AG10803 (cell line): ENCODE measurements around the gene PNPLA7.
"Not testable (repeated sequence)": the region's sequence is repeated elsewhere in the genome, so short reads cannot be mapped to it uniquely, and the experiment has no call there.

Source experiments
- DNase-seq: peaks from one replicate; pipeline ENCODE4 v3.0.0; 2010; ENCODE audit warnings: low read depth
- H3K4me3 ChIP-seq: 2 replicates; pipeline ENCODE4 v1.5.1; 2011; ENCODE audit warnings: mild to moderate bottlenecking, low read length, control low read depth
- TF ChIP-seq, protein P1 (sequence below): conservative IDR thresholded peaks from 2 replicates; pipeline ENCODE4 v1.5.1; 2011; ENCODE audit warnings: mild to moderate bottlenecking, low read length, control low read depth, inconsistent platforms

Gene PNPLA7

DNA sequence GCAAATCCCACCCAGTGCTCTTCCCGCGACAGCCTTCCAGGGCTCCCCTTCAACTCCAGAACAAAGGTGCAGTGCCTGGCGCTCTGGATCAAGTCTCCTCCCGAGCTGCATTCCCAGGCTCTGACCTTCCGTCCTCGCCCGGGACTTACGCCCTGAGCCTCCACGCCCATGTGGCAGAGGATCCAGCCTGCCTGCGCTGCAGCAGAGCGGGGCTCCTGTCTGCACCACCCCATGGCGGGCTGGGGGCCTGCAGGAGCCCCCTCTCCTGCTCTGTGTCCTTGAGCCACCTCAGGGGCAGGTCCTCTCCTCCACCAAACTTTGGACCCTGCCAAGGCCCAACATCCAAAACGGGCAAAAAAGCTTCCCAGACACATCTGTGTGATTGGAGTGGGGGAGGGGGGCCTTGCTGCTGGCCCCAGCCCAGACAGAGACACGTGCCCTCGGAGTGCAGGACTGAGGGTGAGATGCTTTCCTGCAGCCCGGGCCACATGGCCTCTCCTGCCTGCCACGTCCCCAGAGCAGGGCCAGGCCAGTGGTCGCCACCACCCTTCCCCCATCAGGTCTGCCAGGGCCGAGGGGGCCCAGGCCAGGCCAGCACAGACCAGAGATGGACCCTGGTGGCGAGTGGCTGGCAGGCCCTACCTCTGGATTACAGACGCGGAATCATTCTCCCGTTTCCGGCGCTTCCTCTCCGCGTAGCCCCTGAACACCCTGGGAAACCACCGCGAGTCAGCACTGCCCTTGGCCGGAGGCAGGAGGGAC is 95.4 kb downstream of the PNPLA7 start:
- peak; percentile 18 for DNase-seq
- TF ChIP-seq, protein P1, sequence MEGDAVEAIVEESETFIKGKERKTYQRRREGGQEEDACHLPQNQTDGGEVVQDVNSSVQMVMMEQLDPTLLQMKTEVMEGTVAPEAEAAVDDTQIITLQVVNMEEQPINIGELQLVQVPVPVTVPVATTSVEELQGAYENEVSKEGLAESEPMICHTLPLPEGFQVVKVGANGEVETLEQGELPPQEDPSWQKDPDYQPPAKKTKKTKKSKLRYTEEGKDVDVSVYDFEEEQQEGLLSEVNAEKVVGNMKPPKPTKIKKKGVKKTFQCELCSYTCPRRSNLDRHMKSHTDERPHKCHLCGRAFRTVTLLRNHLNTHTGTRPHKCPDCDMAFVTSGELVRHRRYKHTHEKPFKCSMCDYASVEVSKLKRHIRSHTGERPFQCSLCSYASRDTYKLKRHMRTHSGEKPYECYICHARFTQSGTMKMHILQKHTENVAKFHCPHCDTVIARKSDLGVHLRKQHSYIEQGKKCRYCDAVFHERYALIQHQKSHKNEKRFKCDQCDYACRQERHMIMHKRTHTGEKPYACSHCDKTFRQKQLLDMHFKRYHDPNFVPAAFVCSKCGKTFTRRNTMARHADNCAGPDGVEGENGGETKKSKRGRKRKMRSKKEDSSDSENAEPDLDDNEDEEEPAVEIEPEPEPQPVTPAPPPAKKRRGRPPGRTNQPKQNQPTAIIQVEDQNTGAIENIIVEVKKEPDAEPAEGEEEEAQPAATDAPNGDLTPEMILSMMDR, result no peak
- peak overlapping the region; percentile 35 for H3K4me3 ChIP-seq

DNA sequence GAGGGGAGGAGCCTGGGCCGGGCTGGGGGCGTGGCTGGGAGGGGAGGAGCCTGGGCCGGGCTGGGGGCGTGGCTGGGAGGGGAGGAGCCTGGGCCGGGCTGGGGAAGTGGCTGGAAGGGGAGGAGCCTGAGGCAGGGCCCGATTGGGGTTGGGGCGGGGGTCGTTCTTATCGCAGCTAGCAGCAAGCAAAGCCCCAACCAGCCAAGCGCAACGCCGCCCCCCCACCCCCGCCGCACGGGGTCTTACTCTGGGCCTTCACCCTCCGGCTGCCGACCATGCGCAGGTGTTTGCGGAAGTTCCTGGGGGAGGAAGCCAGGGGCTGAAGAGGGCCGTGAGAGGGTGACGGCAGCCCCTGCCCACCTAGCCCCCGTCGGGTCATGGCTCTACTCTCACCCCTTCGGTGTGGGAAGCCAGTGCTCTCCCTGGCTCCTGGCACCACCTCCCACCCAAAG is 96.0 kb downstream of the PNPLA7 start:
- peak overlapping the region; percentile 35 for H3K4me3 ChIP-seq
- DNase-seq, result no peak
- TF ChIP-seq, protein P1, result no peak

DNA sequence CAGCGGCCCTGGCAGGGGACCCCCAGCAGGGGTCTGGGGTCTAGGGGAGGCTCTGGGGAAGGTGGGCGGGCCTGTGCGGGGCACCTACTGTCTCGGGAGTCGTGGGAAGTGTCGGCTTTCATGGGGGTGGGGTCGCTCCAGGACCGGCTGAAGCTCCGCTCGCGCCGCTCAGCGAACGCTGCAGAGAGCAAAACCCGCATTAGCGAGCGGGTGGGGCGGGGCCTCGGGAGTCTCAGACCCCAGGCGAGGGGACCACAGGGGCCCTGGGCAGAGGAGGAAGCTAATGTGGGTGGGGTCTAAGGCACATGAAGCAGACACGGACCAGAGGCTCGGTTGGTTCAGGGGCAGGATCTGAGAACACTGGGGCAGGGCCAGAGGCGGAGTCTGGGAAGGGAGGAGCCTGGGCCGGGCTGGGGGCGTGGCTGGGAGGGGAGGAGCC is 96.5 kb downstream of the PNPLA7 start:
- DNase-seq, result peak; percentile 63
- TF ChIP-seq, protein P1, result no peak
- peak overlapping the region; percentile 45 for H3K4me3 ChIP-seq

DNA sequence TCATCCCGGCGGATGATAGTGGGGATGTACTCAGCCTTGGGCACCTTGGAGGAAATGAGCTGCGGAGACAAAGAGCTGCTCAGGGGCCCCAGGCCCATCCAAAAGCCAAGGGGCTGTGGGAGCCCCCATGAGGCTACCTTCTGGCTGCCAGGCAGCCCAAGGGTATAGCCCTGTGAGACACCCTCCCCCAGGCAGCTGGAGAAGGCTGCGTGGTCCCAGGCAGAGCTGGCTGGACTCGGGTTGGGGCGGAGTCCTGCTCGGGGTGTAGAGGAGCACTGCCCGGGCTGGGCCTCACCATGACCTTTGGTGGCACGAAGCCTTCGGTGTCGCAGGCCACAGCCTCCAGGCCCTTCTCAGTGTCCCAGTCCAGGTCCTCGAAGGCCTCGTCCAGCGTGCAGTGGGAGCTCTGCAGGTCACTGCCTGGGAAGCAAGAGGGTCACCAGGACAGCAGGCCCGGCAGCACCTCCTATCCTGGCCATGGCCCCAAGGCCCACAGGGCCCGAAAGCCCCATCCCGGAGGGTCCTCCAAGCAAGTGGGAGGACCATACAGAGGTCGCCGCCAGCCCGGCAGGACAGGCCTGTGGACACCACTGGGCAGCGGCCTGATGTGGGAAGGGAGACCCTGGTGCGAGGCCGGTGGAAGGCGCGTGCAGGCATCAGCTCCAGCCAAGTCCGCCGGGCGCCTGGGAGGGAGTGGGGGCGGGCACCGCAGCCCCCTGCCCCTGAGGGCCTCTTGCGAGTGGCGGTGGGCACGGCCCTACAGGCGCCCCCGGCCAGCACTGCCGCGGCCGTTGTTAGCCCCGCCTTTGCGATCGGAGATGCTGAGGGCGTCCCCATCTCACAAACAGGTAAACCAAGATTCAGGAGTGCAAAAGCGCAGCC is 97.2 kb downstream of the PNPLA7 start:
- TF ChIP-seq, protein P1, result no peak
- no peak for DNase-seq
- H3K4me3 ChIP-seq, result no peak overlapping the region

DNA sequence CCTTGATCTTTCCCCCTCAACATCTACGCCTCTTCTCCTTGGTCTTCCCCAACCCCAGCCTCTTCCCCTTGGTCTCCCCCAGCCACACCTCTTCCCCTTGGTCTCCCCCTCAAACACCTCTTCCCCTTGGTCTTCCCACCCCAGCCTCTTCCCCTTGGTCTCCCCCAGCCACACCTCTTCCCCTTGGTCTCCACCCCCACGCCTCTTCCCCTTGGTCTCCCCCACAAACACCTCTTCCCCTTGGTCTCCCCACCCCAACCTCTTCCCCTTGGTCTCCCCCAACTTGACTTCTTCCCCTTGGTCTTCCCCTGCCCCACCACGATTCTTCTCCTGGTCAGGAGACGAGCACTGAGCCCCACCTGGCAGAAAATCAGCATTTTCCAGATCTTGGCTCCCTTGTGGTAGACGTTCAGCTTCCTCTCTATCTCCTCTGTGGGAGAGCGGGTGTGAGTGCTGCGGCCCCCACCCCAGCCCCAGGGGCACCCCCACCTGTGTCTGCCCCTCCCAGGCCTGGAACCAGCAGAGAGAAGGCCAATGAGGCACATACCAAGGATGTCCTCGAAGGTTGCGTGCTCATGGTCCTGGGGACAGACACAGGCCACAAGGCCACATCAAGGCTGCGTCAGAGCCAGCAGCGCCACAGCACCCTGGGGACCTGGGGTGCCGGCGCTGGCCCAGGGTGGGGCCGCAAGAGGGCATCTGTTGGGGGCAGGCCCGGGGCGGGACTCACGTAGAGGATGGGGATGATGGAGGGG is 98.0 kb downstream of the PNPLA7 start:
- DNase-seq, result no peak
- TF ChIP-seq, protein P1, result no peak
- H3K4me3 ChIP-seq, result no peak overlapping the region

DNA sequence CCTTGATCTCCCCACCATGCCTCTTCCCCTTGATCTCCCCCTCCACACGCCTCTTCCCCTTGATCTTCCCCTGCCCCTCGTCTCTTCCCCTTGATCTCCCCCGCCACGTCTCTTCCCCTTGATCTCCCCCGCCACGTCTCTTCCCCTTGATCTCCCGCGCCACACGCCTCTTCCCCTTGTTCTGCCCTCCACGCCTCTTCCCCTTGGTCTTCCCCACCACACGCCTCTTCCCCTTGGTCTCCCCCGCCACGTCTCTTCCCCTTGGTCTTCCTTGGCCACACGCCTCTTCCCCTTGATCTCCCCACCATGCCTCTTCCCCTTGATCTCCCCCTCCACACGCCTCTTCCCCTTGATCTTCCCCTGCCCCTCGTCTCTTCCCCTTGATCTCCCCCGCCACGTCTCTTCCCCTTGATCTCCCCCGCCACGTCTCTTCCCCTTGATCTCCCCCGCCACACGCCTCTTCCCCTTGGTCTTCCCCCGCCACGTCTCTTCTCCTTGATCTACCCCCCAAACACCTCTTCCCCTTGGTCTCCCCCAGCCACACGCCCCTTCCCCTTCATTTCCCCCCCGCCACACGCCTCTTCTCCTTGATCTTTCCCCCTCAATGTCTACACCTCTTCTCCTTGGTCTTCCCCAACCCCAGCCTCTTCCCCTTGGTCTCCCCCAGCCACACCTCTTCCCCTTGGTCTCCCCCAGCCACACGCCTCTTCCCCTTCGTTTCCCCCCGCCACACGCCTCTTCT is 98.8 kb downstream of the PNPLA7 start:
- not testable (repeated sequence) for DNase-seq, H3K4me3 ChIP-seq

DNA sequence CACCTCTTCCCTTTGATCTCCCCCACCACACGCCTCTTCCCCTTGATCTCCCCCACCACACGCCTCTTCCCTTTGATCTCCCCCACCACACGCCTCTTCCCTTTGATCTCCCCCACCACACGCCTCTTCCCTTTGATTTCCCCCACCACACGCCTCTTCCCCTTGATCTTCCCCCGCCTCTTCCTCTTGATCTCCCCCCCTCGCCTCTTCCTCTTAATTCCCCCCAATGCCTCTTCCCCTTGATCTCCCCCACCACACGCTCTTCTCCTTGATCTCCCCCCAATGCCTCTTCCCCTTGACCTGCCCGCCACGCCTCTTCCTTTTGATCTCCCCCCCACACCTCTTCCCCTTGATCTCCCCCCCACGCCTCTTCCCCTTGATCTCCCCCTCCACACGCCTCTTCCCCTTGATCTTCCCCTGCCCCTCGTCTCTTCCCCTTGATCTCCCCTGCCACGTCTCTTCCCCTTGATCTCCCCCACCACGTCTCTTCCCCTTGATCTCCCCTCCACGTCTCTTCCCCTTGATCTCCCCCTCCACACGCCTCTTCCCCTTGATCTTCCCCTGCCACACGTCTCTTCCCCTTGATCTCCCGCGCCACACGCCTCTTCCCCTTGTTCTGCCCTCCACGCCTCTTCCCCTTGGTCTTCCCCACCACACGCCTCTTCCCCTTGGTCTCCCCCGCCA is 99.5 kb downstream of the PNPLA7 start:
- H3K4me3 ChIP-seq, DNase-seq: not testable (repeated sequence)
